ENCODE results near the gene SHISAL1.

DNA sequence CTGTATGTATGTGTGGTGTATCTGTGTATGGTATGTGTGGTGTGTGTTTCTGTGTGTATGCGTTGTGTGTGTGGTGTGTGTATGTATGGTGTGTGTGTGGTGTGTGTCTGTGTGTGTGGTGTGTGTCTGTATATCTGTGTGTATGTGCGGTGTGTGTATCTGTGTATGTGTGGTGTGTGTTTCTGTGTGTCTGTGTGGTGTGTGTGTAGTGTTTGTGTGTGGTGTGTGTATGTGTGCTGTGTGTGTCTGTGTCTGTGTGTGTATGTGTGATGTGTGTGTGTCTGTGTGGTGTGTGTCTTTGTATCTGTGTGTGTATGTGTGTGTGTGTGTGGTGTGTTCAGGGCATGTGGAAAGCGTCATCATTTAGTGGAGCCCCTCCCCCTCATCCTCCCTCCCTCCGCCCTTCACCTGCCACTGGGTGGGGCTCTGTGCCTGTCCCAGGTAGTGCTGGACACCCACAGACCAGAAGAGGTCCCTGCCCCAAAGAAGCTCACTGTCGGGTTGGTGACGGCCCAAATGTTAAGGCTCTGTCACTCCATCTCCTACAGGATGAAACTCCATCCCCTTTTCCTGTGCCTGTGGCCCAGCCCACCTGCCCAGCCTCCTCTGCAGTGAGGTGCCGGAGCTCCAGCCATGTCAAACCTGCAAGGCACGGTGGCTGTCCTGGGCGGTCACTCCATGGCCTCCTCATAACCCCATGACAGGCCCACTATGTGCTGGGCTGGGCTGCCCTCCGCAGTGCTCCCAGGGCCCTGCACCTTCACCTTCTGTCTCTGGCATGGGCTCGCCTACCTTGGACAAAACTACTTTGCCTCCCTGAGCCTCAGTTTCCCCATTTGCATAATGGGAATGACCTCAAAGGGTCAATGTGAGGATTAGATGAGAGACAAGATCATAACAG, 23.4 kb upstream of the SHISAL1 start:
- TF ChIP-seq CTCF (IDR thresholded peaks at IDR 0.05; ENCODE audit: insufficient read depth, low read length) (no peak), REST (IDR thresholded peaks at IDR 0.05; ENCODE audit: insufficient replicate concordance, low read depth) (no peak), SPI1 (IDR thresholded peaks at IDR 0.05; ENCODE audit: borderline replicate concordance, low read depth) (no peak), POLR2AphosphoS5 (IDR thresholded peaks at IDR 0.05; ENCODE audit: low read depth) (no peak)

Measured in HL-60 (cell line).